ENCODE results near the gene FKRP.
A peak's percentile ranks its signal among the peaks of the same experiment; 100 is the strongest.
"Not testable (repeated sequence)": the region's sequence is repeated elsewhere in the genome, so short reads cannot be mapped to it uniquely, and the experiment has no call there.

The FKRP gene

DNA sequence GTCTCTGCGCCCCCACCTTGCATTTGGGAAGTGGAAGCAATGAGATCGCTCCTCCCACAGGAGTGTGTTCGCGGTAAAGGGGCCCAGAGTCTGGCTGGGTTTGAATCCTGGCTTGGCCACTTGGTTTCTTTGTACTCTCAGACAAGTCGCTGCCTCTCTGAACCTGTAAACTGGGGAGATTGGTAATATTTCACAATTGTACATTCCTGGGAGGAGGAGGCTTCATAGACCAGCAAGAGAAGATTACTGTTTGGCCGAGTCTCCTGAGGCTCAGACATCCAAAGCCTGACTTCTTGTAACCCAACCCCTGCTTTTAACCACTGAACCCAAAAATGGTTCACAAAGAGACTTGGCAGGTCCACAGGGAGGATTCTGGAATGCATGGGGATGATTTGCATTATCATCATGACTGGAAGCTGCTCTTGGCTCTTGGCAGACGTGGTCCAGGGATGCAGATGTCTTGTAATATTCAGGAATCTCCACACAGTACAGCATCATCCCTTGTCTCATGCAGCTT, 14.0 kb downstream of the FKRP start:
- DNase-seq, result no peak

DNA sequence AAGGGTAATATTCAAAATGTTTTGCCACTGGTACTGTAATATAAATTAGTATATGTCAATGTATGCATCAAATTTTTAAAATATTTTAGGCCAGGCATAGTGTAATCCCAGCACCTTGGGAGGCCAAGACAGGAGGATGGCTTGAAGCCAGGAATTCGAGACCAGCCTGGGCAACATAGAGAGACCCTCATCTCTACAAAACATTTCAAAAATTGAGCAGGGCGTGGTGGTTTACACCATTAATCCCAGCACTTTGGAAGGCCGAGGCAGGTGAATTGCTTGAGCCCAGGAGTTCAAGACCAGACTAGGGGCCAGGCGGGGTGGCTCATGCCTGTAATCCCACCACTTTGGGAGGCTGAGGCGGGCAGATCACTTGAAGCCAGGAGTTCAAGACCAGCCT, 14.5 kb downstream of the FKRP start:
- DNase-seq, result no peak

DNA sequence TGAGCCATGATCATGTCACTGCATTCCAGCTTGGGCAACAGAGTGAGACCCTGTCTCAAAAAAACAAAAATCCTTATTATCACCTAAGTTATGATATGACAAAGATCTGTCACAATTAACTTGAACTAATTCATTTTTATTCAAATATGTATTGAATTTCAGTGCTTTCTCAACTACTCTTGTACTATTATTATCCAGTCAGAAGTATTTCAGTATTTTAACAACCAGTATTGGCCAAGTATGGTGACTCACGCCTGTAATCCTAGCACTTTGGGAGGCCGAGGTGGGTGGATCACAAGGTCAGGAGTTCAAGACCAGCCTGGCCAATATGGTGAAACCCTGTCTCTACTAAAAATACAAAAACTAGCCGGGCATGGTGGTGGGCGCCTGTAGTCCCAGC, 15.0 kb downstream of the FKRP start:
- DNase-seq, result not testable (repeated sequence)

DNA sequence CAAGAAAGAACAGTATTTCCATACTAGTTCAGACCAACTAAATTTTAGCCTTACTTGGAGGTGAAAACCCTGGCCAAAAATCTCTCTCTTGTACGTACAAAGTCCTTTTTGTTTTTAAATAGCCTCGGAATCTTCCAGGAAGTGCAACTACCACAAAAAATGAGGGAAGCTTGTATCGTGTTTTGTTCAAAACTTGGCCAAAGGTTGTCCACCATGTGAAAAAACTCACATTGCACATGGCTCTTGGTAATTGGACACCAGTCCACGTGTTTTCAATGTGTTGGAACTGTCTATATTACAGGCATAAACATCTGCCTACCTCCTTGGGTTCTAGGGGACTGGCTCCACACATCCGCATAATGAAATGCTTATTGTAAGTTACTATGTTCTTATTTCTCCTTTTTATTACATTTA, 15.6 kb downstream of the FKRP start:
- DNase-seq, result no peak

DNA sequence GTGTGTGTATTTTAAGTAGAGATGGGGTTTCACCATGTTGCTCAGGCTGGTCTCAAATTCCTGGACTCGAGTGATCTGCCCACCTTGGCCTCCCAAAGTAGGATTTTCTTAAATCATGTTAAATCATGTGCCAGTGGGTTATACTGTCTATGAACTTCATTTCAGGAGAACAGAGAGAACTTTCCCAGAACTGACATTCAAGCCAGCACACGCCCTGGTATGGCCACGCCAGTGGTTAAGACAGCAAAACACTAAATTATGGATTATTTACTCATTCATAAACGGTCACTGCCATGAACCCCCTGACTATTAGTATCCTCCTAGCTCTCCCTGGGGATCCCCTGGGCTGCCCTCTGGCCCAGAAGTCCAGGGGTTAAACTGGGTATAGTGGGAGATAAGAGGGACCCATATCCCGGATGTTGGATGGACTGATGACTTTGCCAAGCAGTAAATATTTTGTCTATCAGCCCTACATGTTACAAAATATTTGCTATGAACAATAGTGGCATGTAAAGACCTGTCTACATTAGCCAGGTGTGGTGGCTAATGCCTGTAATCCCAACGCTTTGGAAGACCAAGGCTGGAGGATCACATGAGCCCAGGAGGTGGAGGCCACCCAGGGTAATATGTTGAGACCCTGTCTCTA, 16.5 kb downstream of the FKRP start:
- no peak for DNase-seq

DNA sequence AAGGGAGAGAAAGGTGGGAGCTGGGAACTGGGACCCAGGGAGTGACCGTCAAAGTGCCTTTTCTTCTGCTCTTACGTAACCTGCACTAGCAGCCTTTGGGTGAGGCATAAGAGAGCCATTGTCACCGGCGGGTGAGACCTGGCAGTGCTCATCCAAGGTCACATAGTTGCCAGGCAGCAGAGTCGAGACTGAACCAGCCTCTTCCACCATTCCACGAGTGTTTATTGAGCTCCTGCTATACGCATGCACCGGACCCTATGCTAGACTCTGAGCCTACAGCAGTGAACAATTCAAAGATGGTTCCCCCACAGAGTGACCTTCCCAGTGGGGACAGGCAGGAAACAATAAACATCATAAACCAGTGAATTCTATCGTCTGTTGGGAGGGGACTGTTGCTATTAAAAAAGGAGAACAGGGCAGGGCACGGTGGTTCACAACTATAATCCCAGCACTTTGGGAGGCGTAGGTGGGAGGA, 19.0 kb downstream of the FKRP start:
- no peak for DNase-seq

DNA sequence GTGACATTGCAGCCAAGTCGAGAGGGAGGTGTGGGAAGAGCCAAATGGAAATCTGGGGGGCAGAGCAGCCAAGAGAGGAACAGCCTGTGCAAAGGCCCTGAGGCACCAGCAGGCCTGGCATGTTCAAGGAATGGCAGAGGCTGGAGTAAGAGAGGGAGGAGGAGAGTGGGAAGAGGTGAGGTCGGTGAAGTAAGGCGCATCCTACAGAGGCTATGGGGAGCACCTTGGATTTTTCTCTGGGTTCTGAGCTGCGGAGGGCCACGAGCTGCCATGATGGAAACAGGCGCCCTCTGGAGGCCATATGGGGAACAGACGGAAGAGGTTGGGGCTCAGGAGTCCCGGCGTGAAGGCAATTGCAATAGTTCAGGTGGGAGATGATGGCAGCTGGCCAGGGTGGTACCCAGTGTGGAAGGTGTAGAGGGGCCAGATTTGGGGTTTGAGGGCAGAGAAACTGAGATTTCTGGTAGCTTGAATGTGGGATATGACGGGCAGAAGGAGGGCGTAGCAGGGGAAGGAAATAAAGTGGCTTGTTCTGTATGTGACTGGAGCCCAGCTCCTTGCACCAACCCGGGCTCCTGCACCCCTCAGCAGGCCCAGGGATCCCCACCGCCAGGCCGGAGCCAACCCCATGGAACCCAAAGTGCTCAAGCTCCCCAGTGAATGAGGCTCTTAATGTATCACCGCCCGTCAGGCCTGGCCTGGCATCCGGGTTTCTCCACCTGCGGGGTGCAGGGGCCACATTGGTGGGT, 20.9 kb downstream of the FKRP start:
- peak; percentile 66 to 70 for DNase-seq

DNA sequence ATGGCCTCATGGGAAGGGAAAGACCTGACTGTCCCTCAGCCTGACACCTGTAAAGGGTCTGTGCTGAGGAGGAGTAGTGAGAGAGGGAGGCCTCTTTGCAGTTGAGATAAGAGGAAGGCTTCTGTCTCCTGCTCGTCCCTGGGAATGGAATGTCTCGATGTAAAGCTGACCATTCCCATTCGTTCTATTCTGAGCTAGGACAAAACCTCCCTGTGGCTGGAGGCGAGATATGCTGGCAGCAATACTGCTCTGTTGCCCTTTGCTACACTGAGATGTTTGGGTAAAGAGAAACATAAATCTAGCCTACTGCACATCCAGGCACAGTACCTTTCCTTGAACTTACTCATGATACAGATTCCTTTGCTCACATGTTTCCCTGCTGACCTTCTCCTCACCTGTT, 22.9 kb downstream of the FKRP start:
- DNase-seq, result not testable (repeated sequence)

DNA sequence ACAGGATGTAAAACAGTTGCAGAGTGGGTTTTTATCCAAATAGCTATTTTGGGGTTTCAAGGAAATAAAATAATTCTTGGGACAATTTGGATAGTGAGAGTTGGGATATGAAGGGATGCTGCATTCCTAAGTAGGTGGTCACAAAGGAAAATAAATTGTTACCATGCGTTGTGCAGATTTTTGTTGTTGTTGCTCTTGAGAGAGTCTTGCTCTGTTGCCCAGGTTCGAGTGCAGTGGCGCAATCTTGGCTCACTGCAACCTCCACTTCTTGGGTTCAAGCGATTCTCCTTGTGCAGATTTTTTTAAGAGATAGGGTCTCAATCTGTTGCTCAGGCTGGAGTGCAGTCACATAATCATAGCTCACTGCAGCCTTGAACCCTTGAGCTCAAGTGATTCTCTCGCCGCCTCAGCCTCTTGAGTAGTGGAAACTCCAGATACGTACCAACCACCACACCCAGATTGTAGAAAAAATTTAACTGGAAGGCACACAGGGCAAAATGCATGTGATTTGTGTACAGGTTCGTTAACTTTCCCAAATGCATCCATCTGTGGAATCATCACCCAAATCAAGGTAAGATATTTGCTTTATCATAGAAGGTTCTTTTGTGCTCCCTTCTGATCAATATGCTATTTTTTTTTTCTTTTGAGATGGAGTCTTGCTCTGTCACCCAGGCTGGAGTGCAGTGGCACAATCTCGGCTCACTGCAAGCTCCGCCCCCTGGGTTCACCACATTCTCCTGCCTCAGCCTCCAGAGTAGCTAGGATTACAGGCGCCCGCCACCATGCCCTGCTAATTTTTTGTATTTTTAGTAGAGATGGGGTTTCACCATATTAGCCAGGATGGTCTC, 26.5 kb downstream of the FKRP start:
- DNase-seq, result peak in 1 of 2 donors; percentile 31

DNA sequence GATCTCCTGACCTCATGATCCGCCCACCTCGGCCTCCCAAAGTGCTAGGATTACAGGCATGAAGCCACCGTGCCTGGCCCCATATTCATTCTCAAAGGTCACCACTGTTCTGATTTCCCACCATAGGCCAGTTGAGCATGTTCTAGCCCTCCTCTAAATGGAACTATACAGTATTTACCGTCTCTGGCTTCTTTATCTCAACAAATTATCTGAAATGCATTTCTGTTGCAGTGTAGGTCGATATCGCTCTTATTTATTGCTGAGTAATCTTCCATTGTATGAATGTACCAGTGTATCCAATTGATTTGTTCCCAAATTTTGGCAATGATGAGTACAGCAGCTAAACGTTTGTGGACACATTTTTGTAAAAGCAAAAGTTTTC, 27.2 kb downstream of the FKRP start:
- no peak for DNase-seq

DNA sequence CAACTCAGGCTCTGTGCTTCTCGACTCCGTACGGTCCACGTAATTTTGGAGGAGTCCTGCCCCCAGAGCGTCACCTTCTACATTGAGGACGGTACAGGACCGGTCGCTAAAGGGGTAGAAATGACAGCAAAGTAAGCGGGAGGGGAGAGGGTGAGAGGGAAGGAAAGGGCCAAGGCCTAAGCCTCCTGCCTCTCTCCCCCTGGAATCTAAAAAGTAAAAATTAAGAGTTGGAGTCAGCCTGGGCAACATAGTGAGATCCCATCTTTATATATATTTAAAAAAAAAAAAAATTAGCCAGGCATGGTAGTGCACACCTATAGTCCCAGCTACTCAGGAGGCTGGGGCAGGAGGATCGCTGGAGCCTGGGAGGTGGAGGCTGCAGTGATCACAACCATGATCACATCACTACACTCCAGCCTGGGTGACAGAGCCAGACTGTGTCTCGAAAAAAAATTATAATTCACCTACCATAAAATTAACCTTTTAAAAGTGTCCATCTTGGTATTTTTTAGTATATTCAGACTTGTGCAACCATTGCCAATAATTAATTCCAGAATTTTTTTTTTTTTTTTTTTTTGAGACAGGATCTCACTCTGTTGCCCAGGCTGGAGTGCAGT, 29.9 kb downstream of the FKRP start:
- no peak for DNase-seq

DNA sequence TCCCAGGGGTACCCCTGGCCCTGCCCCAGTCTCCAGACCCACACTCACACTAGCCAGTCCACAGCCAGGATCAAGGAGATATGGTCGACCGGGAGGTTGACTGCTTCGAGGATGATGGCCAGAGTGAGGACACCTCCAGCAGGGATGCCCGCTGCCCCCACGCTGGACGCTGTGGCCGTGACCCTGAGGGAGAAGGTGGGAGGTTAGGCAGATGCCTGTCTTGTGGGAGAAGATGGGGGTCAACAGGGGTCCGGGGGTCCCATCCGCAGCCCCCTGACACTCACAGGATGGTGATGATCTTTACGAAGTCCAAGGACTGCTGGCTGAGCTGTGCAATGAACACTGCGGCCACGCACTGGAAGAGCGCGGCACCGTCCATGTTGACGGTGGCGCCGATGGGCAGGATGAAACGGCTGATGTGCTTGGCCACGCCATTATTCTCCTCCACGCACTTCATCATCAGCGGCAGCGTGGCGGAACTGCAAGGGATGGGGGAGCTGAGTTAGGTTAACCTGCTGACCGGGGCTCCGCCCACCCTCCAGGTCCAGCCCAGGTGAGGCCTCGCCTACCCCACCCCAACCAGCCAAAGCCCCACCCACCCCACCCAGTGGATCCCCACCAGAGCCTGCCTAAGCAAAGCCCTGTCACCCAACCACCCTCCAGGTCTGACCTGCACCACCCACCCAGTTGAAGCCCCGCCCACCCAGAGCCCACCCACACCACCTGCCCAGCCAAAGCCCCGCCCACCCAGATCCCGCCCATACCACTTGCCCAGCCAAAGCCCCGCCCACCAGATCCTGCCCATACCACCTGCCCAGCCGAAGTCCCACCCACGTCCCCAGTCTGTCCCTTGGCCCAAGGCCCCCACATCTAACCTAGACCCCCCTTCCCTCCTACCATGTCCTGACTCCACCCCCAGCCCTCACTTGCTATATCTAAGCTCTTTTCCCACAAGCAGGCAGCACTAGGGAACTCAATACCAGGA, 31.4 kb downstream of the FKRP start:
- DNase-seq, result peak in 1 of 2 donors; percentile 48

DNA sequence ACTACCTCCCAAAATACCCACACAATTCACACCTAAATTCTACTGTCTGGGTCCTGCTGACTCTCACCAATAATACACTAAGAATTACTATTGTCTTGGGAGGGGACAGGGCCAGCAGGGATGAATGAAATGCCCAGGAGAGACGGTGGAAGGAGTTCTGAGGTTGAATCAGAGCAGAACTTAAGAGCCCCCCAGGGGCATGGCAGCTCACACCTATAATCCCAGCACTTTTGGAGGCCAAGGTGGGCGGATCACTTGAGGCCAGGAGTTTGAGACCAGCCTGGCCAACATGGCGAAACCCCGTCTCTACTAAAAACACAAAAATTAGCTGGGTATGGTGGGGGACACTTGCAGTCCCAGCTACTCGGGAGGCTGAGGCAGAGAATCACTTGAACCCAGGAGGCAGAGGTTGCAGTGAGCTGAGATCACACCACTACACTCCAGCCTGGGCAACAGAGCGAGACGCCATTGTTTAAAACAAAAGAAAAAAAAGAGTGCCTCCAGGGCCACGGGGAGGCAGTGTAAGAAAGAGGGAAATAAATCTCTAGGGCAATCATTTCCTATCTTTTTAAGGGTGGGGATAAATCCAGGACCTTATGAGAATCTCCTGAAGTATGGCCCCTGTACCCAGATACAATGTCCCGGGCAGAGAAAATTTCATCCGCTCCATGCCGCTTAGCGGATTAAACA, 32.2 kb downstream of the FKRP start:
- not testable (repeated sequence) for DNase-seq

DNA sequence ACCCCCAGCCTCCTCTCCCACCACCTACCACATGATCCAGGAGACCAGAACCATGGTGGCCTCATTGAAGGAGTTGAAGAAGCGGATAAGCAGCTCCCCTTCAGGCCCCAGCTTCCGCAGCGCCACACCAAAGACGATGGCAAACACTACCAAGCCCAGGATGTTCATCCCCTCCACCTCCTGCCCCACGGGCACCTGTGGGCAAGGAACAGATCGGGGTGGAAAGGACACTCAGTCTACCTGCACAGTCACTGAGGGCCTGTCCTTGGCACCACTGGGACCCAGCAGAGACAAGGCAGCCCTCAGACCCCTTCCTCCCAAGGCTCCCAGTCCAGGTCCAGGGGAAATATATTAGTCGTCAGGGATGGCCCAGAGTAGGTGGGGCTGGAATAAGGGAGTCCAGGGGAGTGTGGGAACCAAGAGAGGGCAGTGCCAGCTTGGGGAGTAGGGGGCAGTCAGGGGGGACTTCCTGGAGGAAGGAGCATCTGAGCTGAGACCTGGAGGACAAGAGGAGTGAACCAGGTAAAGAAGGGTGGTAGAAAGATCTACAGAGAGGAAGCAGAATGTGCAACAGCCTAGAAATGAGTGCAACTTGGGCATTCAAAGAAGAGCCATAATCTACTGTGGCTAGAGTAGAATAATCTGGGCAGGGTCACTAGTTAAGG, 36.6 kb downstream of the FKRP start:
- no peak for DNase-seq

DNA sequence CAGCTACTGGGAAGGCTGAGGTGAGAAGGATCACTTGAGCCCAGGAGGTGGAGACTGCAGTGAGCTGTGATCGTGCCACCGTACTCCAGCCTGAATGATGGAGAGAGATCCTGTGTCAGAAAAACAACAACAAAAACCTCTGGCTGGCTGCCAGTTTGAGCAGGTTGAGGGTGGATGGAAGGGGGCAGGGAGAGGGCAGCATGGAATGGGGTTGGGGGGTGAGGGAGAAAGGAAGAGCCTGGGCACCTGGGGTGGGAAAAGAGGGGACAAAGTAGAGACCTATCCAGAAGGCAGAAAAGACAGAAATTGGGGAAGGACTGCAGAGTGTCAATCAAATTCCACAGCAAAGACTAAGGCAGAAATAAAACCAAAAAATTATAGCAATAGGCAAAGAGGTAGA, 37.8 kb downstream of the FKRP start:
- no peak for DNase-seq

DNA sequence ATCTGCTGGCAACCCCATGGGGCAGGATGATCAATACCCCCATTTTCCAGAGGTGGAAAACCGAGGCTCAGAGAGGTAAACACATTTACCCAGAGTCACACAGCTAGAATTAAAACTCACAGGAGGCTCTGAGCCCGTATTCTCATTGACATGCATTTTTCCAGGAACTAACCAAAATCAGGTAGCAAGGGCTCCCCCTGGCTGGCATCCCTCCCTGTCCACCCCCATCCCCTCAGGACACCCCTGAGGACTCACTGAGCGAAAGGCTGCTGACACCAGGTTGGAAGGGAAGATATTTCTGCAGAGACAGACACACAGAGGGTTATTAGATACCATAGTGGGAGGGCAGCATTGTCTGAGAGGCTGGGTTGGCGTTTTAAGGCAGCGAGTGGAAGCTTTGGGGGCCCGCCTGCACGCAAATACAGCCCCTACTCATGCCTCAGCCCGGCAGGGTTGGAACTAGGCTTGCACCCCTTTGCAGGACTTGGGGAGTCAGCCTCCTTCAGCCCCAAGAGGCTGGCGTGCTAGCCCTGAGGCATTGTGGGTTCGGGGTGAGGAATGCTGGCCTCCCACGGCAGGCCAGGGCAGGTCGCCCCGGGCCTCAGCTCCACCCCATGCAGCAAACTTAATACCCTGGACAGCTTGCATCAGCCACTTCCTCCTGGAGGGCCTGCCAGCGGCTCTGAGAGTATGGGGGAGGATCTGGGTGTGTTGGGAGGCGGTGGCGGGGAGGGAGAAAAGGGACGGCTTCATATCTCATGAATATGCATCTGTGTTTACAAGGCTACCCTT, 38.6 kb downstream of the FKRP start:
- DNase-seq, result peak; percentile 72 to 74

DNA sequence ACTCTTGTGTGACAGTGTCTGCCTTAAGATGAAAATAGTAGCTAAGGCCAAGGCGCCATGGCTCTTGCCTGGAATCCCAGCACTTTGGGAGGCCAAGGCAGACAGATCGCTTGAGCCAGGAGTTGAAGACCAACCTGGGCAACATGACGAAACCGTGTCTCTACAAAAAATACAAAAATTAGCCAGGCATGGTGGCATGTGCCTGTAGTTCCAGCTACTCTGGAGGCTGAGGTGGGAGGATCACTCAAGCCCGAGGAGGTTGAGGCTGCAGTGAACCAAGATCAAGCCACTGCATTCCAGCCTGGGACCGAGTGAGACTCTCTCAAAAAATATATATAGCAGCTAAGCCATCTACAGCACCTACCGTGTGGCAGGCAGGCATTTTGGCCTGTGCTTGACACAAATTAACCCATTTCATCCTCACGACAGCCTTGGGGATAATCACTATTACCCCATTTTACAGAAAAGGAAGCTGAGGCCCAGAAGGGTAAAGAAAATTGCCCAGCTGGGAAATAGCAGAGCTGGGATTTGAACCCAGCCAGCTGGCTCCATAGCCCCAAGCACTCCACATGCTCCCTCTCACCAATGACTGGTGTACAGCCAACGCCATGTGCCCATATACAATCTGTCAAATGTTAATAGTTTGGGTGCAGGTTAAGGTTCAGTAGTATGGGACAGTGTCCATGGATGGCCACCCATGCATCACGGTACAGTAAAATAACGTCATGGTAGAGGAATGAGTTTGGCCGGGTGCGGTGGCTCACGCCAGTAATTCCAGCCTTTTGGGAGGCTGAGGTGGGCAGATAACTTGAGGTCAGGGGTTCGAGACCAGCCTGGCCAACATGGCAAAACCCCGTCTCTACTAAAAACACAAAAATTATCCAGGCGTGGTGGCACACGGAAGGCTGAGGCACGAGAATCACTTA, 39.5 kb downstream of the FKRP start:
- no peak for DNase-seq

DNA sequence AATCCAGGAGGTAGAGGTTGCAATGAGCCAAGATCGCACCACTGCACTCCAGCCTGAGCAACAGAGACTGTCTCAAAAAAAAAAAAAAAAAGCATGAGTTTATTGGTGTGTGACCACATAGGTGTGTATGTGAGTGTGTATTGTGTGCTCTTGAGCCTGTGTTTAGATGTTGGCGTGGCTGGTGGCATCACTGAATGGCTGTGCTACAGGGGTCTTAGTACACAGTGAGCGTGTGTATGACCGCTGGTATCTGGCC, 40.1 kb downstream of the FKRP start:
- DNase-seq, result no peak

All from stimulated activated CD4-positive, alpha-beta T cell treated with anti-CD3 and anti-CD28 coated beads, Interleukin-2, amount 100 ng/mL, for 24 hours (primary cell).